H9 (cell line): ENCODE results near the gene ARCN1. TPM values are rescaled to one million over a fixed set of nuclear protein-coding genes. Genes with fewer than 3 reads are reported as not detected.

Experiments
- DNase-seq: peaks from one replicate; pipeline ENCODE4 v3.0.0-alpha.2; 2017
- H2AFZ ChIP-seq: one replicate; pipeline ENCODE4 v1.6.1; 2013; ENCODE audit warnings: mild to moderate bottlenecking, low read length, control low read depth, moderate library complexity
- H2AK5ac ChIP-seq: 2 replicates; pipeline ENCODE4 v1.6.1; 2013; ENCODE audit warnings: low read length, control low read depth, mixed read lengths; ENCODE audit not compliant: insufficient read length
- H2BK120ac ChIP-seq: one replicate; pipeline ENCODE4 v1.6.1; 2013; ENCODE audit warnings: low read depth, mild to moderate bottlenecking, low read length, control low read depth, inconsistent platforms; ENCODE audit not compliant: poor library complexity, severe bottlenecking
- H2BK12ac ChIP-seq: 2 replicates; pipeline ENCODE4 v1.6.1; 2013; ENCODE audit warnings: low read length, control low read depth, mixed read lengths, low read depth; ENCODE audit not compliant: insufficient read length
- H2BK15ac ChIP-seq: 2 replicates; pipeline ENCODE4 v1.6.1; 2013; ENCODE audit warnings: low read depth, low read length, control low read depth
- H2BK20ac ChIP-seq: one replicate; pipeline ENCODE4 v1.6.1; 2013; ENCODE audit warnings: low read depth, mild to moderate bottlenecking, low read length, control low read depth, inconsistent platforms; ENCODE audit not compliant: poor library complexity, severe bottlenecking
- H2BK5ac ChIP-seq: 2 replicates; pipeline ENCODE4 v1.6.1; 2013; ENCODE audit warnings: low read length, control low read depth, mixed read lengths; ENCODE audit not compliant: insufficient read length
- H3K14ac ChIP-seq: 2 replicates; pipeline ENCODE4 v1.6.1; 2013; ENCODE audit warnings: low read length, control low read depth; ENCODE audit not compliant: insufficient read depth
- H3K18ac ChIP-seq: 2 replicates; pipeline ENCODE4 v1.6.1; 2013; ENCODE audit warnings: low read depth, mild to moderate bottlenecking, mixed read lengths, low read length, control low read depth; ENCODE audit not compliant: insufficient read length
- H3K23ac ChIP-seq: 2 replicates; pipeline ENCODE4 v1.6.1; 2013; ENCODE audit warnings: low read length, control low read depth, mixed read lengths, low read depth; ENCODE audit not compliant: insufficient read length
- H3K23me2 ChIP-seq: 2 replicates; pipeline ENCODE4 v1.6.1; 2013; ENCODE audit warnings: low read depth, mild to moderate bottlenecking, mixed read lengths, low read length, control low read depth; ENCODE audit not compliant: insufficient read length, poor library complexity, severe bottlenecking
- H3K27ac ChIP-seq: 2 replicates; pipeline ENCODE4 v1.5.1; 2013; ENCODE audit warnings: low read length, control low read depth, mixed read lengths, low read depth; ENCODE audit not compliant: insufficient read length
- H3K27me3 ChIP-seq: 2 replicates; pipeline ENCODE4 v1.6.1; 2013; ENCODE audit warnings: low read length, control low read depth, inconsistent platforms; ENCODE audit not compliant: insufficient read depth
- H3K4ac ChIP-seq: 2 replicates; pipeline ENCODE4 v1.6.1; 2013; ENCODE audit warnings: low read depth, mild to moderate bottlenecking, control low read depth, inconsistent platforms, low read length, moderate library complexity
- H3K4me1 ChIP-seq: 2 replicates; pipeline ENCODE4 v1.6.1; 2013; ENCODE audit warnings: low read length, control low read depth, inconsistent platforms; ENCODE audit not compliant: insufficient read depth
- H3K4me2 ChIP-seq: 2 replicates; pipeline ENCODE4 v1.6.1; 2013; ENCODE audit warnings: low read length, control low read depth, mixed read lengths; ENCODE audit not compliant: insufficient read length, insufficient read depth
- H3K56ac ChIP-seq: 2 replicates; pipeline ENCODE4 v1.6.1; 2013; ENCODE audit warnings: low read depth, mild to moderate bottlenecking, mixed read lengths, low read length, control low read depth; ENCODE audit not compliant: insufficient read length
- H3K79me1 ChIP-seq: 2 replicates; pipeline ENCODE4 v1.6.1; 2013; ENCODE audit warnings: low read depth, mild to moderate bottlenecking, moderate library complexity, low read length, control low read depth, inconsistent platforms; ENCODE audit not compliant: insufficient read depth, poor library complexity, severe bottlenecking
- H3K79me2 ChIP-seq: 2 replicates; pipeline ENCODE4 v1.6.1; 2013; ENCODE audit warnings: low read length, control low read depth, inconsistent platforms; ENCODE audit not compliant: insufficient read depth
- H3K9ac ChIP-seq: 2 replicates; pipeline ENCODE4 v1.6.1; 2013; ENCODE audit warnings: low read length, control low read depth, mixed read lengths; ENCODE audit not compliant: insufficient read length; ENCODE audit errors: extremely low read depth
- H3K9me3 ChIP-seq: one replicate; pipeline ENCODE4 v1.6.1; 2013; ENCODE audit warnings: low read depth, low read length, inconsistent platforms; ENCODE audit not compliant: control insufficient read depth
- H3T11ph ChIP-seq: one replicate; pipeline ENCODE4 v1.6.1; 2013; ENCODE audit warnings: mild to moderate bottlenecking, low read length, control low read depth, inconsistent platforms
- H4K20me1 ChIP-seq: one replicate; pipeline ENCODE4 v1.6.1; 2013; ENCODE audit not compliant: control insufficient read depth, insufficient read length, insufficient read depth
- H4K5ac ChIP-seq: 2 replicates; pipeline ENCODE4 v1.6.1; 2013; ENCODE audit warnings: low read depth, mild to moderate bottlenecking, mixed read lengths, low read length, control low read depth; ENCODE audit not compliant: insufficient read length
- H4K8ac ChIP-seq: replicated peaks from 2 replicates; pipeline ENCODE4 v1.6.1; 2013; ENCODE audit warnings: low read length, control low read depth, mixed read lengths, low read depth; ENCODE audit not compliant: insufficient read length
- H4K91ac ChIP-seq: 2 replicates; pipeline ENCODE4 v1.6.1; 2013; ENCODE audit warnings: low read depth, mild to moderate bottlenecking, moderate library complexity, mixed read lengths, low read length, control low read depth; ENCODE audit not compliant: insufficient read length
- H3K27ac Mint-ChIP-seq, 3 experiments: 2 replicates in 2 of 3; 3 replicates in 1 of 3; pipeline ENCODE4 v1.8.0; 2020 to 2021; ENCODE audit warnings: mixed read lengths in 3 of 3, mild to moderate bottlenecking in 1 of 3, moderate library complexity in 1 of 3
- H3K27me3 Mint-ChIP-seq: 2 replicates; pipeline ENCODE4 v1.8.0; 2021; ENCODE audit warnings: low read depth, mild to moderate bottlenecking, moderate library complexity, mixed read lengths
- H3K36me3 Mint-ChIP-seq, 3 experiments: 2 replicates in 2 of 3; 3 replicates in 1 of 3; pipeline ENCODE4 v1.8.0; 2020 to 2021; ENCODE audit warnings: low read depth in 3 of 3, mixed read lengths in 3 of 3; ENCODE audit not compliant: insufficient read depth in 1 of 3
- H3K4me1 Mint-ChIP-seq, 2 experiments: 2 replicates each; pipeline ENCODE4 v1.8.0; 2020; ENCODE audit warnings: mixed read lengths in 2 of 2
- H3K4me3 Mint-ChIP-seq, 2 experiments: 2 replicates in 1 of 2; 3 replicates in 1 of 2; pipeline ENCODE4 v1.8.0; 2020 to 2021; ENCODE audit warnings: mild to moderate bottlenecking in 2 of 2, mixed read lengths in 2 of 2, moderate library complexity in 1 of 2
- H3K9me3 Mint-ChIP-seq, 2 experiments: 2 replicates in 1 of 2; 3 replicates in 1 of 2; pipeline ENCODE4 v1.8.0; 2020; ENCODE audit warnings: mild to moderate bottlenecking in 2 of 2, mixed read lengths in 2 of 2, moderate library complexity in 1 of 2
- CTCF ChIP-seq: fragments of 200-600 bp; sonication (generic); conservative IDR thresholded peaks from 3 replicates; pipeline ENCODE4 v1.8.0; 2021; ENCODE audit warnings: antibody characterized with exemption, mild to moderate bottlenecking
- WGBS: extraction: QIAGEN DNeasy Blood & Tissue Kit; methylation state at CpG from one replicate; pipeline ENCODE4 v1.1.7; 2013; ENCODE audit warnings: missing lambda C conversion rate, low lambda C conversion rate, mixed read lengths; ENCODE audit not compliant: insufficient read length; ENCODE audit errors: extremely low coverage; 5-methylcytosine and 5-hydroxymethylcytosine counted together
- total RNA-seq: library from RNA; stranded (reverse); gene quantifications from 2 replicates; pipeline ENCODE4 v1.2.1, GENCODE V29; 2021

ARCN1 gene
- total RNA-seq, 1 experiment from 2014 or later = 152 TPM

GRCh38 chr11:118628861-118629549 lies 56.8 kb downstream of the ARCN1 start:
- no peak overlapping the region for H3K14ac ChIP-seq
- DNase-seq = no peak
- H2BK120ac ChIP-seq = no peak overlapping the region
- H3K4me1 ChIP-seq = peaks cover 5% of the 10 kb centered on the region; the same call in 1 of the 2 replicates
- H4K20me1 ChIP-seq = no peaks in the 10 kb centered on the region
- H4K8ac ChIP-seq = no peak overlapping the region
- H3K9me3 ChIP-seq = no peaks in the 10 kb centered on the region
- no peak overlapping the region for H3K27ac ChIP-seq
- peaks cover 4 to 15% of the 10 kb centered on the region in 2 experiments for H3K4me1 Mint-ChIP-seq
- H3K56ac ChIP-seq = no peak overlapping the region
- no peak overlapping the region for H2BK5ac ChIP-seq
- H3T11ph ChIP-seq = no peak overlapping the region
- H4K91ac ChIP-seq = no peak overlapping the region
- H3K23ac ChIP-seq = no peak overlapping the region
- H3K27ac Mint-ChIP-seq = no peak overlapping the region; a peak in 1 of 7 replicates
- no peaks in the 10 kb centered on the region for H3K23me2 ChIP-seq
- peaks cover 16 to 65% (median 57%) of the 10 kb centered on the region in 3 experiments for H3K36me3 Mint-ChIP-seq
- H3K4ac ChIP-seq = no peak overlapping the region
- H3K9me3 Mint-ChIP-seq = no peaks in the 10 kb centered on the region
- no peak overlapping the region for H3K4me2 ChIP-seq
- H2BK12ac ChIP-seq = no peak overlapping the region
- no peaks in the 10 kb centered on the region for H3K27me3 ChIP-seq
- H2BK15ac ChIP-seq = no peak overlapping the region
- no peak overlapping the region for H2AFZ ChIP-seq
- no peak for TF ChIP-seq CTCF
- no peaks in the 10 kb centered on the region for H3K79me1 ChIP-seq
- no peak overlapping the region for H2AK5ac ChIP-seq
- H4K5ac ChIP-seq = no peak overlapping the region
- no peak overlapping the region for H3K9ac ChIP-seq
- H3K27me3 Mint-ChIP-seq = no peaks in the 10 kb centered on the region
- H3K79me2 ChIP-seq = no peaks in the 10 kb centered on the region
- no peak overlapping the region for H2BK20ac ChIP-seq
- no peak overlapping the region for H3K4me3 Mint-ChIP-seq
- no peak overlapping the region for H3K18ac ChIP-seq
- no CpG with 5 or more reads among the region's 5 CpGs for WGBS
